T-helper 9 cell (primary cell): ENCODE measurements around the gene DDAH1.
A peak's percentile ranks its signal among the peaks of the same experiment; 100 is the strongest.

Source experiments
- DNase-seq: peaks from one replicate; pipeline ENCODE4 v3.0.0-alpha.2; 2020

DDAH1 gene

DNA sequence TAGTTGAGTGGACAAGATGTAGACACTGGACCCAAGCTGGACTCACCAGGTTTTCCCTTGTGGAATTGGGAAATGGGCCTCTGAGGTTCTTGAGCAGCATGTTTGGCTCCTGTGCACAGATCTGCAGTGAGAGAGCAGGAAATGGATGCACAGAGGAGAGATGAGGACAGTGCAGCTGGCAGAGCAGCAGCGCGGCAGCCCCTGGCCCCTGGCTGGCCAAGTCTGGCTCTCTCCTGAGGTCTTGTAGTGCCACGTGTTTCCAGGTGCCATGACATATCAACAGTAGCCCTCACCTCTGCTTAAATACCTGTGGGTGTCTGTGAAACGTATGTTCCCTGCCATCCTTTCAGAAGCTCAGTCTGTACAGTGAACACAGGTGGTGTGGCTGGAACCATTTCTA lies 169.3 kb downstream of the DDAH1 start:
- no peak for DNase-seq

DNA sequence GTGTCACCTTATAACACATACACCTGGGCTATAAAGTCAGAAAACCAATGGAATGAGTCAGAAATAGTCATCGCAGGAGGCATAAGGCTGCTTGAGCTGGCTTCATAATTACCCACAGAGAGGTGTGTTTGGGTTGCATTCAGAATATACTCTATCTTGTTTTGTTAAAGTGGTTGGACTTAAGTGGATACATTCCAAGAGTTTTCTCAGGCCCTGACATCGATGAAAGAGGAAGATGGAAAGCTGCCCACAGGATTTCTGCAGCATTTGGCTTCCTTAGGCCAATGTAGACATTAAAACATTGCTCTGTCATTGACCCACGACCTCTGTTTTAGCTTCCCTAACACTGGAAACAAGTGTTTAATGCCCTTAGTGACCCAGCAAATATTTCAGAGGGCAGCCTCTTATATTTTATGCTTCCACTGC lies 169.9 kb downstream of the DDAH1 start:
- no peak for DNase-seq

DNA sequence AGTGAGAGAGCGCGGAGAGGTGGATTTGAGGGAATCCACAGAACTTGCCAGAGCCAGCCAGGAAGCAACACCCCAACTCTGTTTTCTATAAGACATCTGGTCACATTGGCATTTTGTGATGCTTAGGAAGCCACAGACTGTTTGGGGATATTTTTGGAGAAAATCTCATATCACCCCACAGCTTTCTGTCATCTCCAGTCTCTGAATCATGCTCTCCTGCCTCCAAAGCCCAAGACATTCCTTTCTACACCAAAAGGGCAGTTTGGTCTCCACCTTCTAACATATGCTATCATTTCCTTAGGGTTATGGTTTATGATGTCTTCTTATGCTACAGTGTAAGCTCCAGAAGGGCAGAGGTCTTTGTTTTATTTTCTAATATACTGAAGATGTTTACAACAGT lies 174.1 kb downstream of the DDAH1 start:
- no peak for DNase-seq

DNA sequence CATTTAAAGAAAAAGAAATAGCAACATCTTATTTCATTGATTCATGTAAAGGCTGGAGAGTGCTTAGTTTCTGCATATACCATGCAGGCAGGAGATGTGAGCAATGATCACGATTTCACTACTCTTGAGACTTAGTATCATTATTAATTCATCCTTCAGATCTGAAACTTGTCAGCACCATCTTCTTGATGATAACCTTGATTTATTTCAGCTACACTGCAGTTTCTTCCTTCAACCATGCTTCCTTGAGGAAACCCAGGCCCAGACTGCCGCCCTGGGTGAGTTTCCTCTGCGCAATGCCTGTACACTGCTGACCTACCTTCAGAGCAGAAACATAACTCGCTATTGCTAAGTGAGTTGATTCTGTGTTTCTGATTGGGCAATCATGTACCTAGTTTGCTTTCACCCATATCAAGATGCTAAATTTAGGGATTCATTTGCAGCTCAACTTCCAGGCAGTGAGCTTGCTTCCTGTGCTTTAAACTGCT lies 175.1 kb downstream of the DDAH1 start:
- no peak for DNase-seq

DNA sequence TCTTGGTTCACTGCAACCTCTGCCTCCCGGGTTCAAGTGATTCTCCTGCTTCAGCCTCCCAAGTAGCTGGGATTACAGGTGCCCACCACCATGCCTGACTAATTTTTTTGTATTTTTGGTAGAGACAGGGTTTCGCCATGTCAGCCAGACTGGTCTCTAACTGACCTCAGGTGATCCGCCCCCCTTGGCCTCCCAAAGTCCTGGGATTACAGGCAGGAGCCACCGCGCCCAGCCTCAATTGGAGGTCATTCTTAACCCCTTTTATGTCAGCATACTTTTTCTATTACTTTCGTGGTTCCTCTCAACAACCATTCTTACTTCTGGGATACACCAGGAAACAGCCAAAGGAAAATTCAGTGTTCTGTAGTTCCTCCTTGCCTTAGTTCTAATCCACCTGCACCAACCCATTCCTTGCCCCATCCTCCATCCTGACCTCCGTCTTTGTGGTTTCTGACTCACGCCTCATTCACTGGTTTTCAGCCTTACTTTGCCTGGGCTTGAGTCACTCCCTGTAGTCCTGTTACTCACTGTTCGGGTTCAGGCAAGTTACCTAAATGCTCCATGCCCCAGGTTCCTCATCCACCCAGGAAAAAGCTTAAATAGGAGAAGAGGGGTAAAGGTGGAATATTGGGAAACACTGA lies 175.6 kb downstream of the DDAH1 start:
- no peak for DNase-seq

DNA sequence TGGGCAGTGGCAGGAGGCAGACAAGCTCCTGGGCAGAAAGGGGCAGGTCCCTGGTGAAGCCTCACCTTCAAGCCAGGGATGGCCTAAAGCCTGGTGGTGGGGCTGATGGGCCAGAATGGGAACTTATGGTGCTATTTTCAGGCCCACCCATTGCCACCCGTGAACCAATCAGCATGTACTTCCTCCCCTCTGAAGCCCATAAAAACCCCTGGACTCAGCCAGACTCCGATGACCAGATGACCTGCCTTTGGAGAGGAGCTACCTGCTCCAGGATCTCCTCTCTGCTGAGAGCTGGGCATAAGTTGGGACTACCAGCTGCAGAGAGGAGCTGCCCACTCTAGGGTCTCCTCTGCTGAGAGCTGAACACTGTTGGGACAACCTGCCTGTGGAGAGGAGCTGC lies 180.8 kb downstream of the DDAH1 start:
- no peak for DNase-seq

DNA sequence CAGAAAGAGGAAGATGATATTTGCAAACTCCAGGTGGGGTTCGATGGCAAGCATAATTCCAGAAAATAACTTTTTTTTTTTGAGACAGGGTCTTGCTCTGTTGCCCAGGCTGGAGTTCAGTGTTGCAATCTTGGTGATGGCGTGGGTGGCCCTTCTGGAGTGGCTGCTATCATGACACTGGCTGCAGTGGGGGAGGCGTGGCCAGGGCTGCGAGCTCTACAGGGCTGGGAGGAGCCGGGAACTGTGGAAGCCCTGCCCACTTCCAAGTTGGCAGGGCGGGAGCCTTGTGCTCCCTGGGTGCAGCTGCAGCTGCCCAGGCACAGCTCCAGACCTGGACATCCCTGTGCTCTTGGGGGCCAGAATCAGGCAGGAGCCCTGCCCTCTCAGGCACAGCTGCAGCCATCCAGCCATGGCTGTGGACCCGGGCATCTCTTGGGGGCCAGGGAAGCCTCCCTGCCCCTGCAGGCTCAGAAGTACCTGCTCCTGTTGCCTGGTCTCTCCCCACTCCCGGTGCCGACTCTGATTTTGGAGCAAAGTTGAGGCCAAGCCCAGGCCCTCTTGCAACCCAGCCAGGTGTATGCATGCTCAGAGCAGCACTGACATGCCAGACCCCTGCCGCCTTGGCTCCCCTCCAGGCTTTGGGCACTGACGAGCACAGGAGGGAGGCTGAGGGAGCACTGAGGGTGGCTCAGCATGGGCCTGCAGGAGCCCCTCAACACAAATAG lies 181.3 kb downstream of the DDAH1 start:
- DNase-seq: no peak

DNA sequence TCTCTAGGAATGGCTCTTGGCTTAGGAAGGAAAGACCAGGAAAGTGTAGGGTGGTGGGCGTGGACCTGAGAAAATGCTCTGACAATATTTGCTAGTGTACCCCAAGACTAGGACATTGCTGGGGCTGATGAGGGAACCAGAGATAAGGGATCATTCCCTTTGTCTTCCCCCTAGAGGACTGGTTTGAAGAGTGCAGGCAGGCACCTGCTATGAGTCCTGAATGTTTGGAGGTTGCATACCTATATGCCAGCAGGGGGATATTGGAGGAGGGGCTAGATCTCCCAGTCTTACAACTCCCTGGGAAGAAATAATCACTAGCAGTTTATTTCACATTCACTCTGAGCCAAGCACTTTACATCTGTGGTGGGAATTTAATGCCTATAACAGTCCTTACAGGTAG lies 182.5 kb downstream of the DDAH1 start:
- DNase-seq: no peak

DNA sequence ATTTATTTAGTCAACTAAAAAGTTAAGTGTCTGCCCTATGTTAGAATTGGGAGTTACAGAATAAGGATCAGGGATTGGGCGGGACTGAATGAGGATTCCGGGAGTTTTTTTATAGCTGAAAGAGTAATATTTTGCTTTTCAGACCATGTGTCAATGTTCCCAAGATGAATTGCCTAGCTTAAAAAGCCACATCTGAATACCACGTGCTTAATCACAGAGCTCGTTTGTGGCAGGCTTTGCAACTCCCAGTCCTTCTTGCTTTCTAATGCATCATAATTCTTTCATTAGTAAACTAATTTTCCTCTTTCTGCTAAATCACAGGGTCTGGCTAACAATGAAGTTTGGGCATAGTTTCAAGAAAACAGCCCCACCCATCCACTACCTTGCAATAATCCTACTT lies 184.3 kb downstream of the DDAH1 start:
- DNase-seq: no peak

DNA sequence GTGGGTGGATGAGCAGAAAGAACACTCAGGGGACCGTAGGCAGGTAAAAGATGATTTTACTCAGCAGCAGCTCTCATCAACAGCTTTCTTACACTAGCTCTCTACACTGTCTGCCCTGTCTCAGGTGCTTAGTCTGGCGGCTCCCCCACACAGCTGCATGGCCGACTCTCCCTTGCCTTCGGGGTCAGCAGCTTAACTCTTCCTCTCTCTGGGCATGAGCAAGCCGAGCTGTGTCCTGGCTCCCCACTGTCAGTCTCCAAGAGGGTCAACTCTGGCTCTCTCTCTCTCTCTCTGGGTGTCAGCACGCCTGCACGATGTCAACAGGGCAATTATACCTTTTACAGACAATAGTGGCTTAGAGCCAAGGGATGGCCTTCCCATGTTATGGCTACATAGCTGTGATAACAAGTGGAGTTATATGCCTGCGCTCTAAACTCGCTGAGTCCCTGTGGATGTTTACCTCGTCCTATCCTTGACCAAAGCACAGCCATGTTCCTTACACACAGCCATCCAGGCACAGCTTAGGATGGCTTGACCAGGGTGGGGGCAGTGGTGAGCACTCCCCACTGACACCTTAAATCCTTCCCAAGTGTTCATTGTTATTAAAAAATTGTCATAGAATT lies 185.4 kb downstream of the DDAH1 start:
- no peak for DNase-seq

DNA sequence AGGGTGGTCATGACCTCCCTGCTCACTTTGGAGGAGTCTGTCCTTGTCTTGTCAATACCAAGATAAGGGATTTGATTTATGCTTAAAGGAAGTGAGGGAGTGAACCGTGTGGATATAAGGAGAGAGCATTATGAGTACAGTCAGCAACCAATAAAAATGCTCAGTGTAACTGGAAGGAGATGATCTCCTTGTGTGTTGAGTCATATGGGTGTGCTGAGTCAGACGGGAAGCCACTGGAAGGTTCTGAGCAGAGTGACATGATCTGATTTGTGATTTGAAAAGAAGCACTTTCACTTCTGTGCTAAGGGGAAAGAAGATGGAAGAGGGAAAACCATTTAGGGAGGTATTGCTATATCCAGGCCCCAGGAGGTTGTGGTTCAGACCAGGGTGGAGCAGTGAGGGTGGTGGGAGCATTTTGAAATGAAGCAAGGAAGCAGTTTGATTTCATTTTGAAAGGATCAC lies 186.1 kb downstream of the DDAH1 start:
- DNase-seq: no peak

DNA sequence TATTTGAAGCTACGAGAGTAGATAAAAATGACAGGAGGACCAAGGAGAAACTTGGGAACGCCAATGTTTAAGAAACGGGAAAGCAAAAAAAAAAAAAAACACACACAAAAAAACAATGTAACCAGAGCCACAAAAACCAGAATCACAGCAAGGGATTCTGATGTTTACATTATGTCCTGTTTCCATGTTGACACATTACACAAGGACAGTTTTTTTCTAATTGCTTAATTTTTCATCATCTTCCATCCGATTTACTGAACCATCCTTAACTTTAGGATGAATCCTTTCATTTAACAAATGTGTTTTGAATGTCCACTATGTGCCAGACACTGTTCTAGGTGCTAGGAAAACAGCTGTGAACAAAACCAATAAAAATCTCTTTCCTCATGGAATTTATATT lies 187.2 kb downstream of the DDAH1 start:
- no peak for DNase-seq

DNA sequence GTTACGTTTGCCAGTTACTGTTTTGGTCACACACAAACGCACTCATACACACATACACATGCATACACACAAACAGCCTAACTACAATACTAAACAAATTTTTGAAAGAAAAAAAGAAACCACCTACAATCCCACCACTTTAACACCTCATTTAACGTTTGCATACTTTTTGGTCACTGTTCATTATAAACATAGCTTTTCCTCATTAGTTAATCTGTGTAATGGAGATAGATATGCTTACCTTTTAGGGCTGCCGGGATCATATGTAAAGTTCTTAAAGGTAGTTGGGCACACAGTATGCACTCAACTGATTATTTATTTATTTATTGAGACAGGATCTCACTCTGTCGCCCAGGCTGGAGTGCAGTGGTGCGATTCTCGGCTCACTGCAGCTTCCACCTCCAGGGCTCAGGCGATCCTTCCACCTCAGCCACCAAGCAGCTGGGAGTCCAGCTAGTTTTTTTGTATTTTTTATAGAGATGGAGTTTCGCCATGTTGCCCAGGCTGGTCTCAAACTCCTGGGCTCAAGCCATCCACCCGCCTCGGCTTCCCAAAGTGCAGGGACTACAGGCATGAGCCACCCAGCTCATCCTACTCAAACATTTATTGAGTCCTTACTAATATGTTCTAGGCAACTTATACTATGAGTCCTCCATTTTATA lies 187.8 kb downstream of the DDAH1 start:
- DNase-seq: no peak

DNA sequence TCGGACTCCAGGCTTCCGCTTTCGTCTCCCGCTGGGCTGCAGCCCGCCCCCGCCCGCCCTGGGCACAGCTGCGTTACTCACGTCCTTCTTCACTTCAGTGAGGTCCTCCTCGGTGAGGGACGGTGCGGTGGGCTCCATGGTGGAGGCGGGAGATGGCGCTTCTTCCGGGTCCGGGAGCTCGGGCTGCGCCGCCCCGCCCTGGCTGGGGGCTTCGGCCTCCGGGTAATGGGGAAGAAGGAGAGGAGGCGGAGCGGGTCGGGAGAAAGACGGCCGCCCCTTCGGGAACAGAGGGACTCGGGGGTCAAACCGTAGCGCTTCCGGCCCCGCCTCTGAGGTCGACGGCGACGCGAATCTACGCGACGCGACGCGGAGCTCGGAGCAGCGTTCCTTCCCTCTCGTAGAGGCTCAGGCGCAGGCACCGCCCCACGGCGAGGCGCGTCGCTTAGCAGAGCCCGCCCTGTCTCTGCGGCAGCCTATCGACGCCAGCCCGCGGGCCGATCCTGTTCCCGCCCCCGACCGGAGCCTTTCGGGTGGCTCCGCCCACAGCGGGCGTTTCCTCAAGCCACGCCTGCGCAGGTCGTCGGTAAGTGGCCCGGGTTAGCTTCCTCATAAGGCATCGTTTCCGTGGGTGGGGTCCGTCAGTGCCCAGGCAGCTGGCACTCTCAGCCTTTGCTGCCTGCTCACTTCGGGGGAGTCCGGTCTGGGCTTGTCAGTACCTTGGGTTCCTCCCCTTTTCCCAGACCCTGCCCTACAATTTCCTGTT lies 188.6 kb downstream of the DDAH1 start, which contains the start of gene BCL10:
Gene BCL10 (minus strand): TSS at position 418 of the 763 bp plus-strand sequence. CDS start 280 bp downstream, at position 138.
- DNase-seq: peak; percentile 95

DNA sequence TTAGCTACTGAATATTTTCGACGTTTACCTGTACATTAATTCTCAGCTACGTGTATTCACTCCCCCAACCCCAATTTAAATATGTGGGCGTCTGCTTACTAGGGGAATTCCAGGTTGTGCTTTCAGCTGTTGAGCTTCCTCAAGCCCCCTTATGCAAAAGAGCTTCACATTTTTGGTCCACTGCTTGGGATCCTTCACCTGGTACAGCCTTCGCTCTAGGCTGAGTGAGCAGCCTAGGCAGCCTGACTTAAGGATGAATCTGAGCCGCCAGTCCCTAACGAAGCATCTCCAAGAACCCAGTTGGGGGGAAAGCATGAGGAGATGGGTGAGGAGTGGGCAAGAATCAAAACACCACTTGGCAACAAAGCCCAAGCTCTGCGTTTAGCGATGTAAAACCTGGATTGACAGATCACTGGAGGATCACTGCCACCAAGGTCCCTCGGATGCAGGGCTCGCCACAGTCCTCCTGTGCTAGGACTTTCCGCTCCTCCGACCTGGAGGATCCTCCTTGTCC lies 189.2 kb downstream of the DDAH1 start:
- peak; percentile 8 for DNase-seq

DNA sequence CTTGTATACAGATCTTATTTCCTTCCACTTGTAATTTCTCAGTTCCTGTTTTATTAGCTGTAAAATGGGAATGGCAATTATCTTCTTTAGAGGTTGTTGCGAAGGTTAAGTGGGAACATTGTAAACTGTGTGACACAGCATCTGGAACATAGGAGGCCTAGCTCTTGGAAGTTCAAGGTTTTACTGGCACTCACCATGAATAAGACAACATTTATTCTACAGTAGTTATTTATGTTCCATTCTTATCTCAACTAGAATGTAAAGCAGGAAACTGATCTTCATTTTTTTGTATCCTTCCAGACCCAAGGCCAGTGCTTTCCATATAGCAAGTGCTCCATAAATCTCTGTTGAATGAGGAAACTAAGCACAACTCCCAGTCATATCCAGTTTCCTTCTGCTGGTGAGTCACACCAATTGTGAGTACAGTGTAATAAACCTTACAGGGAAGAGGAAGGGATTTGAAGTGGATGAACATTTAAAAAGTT lies 189.9 kb downstream of the DDAH1 start:
- no peak for DNase-seq

DNA sequence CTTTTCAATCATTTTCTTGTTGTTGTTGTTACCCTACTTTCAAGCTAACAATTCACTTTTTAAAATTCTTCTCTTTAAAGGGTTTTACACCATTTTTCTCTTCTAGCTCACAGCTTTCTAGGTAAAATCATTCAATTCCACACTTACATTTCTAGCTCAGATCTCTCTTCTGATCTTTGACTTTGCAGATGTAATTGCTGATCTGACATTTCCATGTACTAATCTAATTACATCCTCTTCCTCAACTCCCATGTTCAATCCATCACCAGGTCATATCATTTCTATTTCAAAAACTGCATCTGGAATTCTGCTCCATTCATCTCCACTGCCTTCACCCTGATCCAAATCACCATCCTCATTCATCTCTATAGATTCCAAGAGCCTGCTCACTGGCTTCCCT lies 191.6 kb downstream of the DDAH1 start:
- no peak for DNase-seq

DNA sequence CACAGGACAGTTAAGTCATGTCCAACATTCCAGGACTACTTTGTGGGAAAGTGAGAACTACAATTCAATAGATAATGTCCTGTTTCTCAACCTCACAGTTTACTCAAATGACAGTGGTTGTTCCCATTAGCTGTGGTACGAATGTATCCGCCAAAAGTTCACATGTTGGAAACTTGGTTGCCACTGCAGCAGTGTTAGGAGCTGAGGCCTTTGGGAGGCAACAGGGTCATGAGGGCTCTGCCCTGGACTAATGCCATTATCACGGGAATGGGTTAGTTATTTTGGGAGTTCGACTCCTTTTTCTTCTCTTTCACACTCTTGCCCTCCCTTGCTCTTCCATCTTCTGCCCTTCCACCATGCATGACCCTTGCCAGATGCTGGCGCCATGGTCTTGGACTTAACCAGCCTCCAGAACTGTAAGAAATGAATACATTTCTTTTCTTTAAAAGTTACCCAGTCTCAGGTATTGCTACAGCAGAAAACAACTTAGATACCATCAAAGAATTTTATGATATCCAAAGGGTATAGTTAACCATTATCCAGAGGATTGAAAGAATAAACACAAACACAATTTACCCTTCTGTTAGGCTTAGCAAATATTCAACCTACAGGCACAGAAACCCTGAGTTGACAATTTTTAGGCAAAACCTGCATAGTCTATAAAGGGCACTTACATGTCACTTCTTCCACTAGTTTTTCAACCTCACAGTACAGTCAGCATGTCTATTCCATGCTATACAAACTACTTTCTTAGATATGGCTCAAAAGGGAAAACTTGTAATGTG lies 196.0 kb downstream of the DDAH1 start:
- DNase-seq: no peak
